Suprapubic skin (tissue), 4 donors: ENCODE data around the gene CKAP4. TPM values are rescaled to one million over a fixed set of nuclear protein-coding genes. Genes with fewer than 3 reads are reported as not detected.

Source experiments
- DNase-seq, 2 donors: peaks; one replicate each; pipeline ENCODE4 v3.0.0-alpha.2; 2019; ENCODE audit warnings: low spot score in 2 of 2
- H3K27ac ChIP-seq: fragments of 200-600 bp; sonication (generic); one replicate; pipeline ENCODE4 v1.5.1; 2019
- H3K27me3 ChIP-seq: fragments of 200-600 bp; sonication (generic); one replicate; pipeline ENCODE4 v1.5.1; 2019
- H3K36me3 ChIP-seq: fragments of 200-600 bp; sonication (generic); one replicate; pipeline ENCODE4 v1.5.1; 2019
- H3K4me1 ChIP-seq: fragments of 200-600 bp; sonication (generic); one replicate; pipeline ENCODE4 v1.5.1; 2019
- H3K4me3 ChIP-seq: fragments of 200-600 bp; sonication (generic); one replicate; pipeline ENCODE4 v1.5.1; 2019; ENCODE audit warnings: mild to moderate bottlenecking
- H3K9me3 ChIP-seq: fragments of 200-600 bp; sonication (generic); one replicate; pipeline ENCODE4 v1.5.1; 2019
- EP300 ChIP-seq: sonication (generic); formaldehyde crosslinking; IDR thresholded peaks from one replicate; pipeline ENCODE4 v1.6.1; 2017; ENCODE audit warnings: antibody characterized with exemption
- POLR2A ChIP-seq, 2 donors: fragments of 450-650 bp; IDR thresholded peaks; one replicate each; pipeline ENCODE4 v1.6.1; 2017; ENCODE audit warnings: antibody characterized with exemption in 2 of 2, mild to moderate bottlenecking in 2 of 2, moderate library complexity in 2 of 2
- POLR2AphosphoS5 ChIP-seq, 3 donors: sonication (generic); formaldehyde crosslinking; IDR thresholded peaks; one replicate each; pipeline ENCODE4 v1.6.1; 2017; ENCODE audit warnings: antibody characterized with exemption in 3 of 3
- WGBS: methylation state at CpG from one replicate; pipeline ENCODE4 v1.1.5; 2018; 5-methylcytosine and 5-hydroxymethylcytosine counted together
- total RNA-seq, 4 donors: library from RNA; depleted of rRNA; stranded (reverse); fragments of >200 nt; gene quantifications; one replicate each; pipeline ENCODE4 v1.1.0, GENCODE V29; 2016
- TF ChIP-seq, protein P1 (sequence below), 2 donors: fragments of 200-600 bp in 1 of 2; fragments of 450-650 bp in 1 of 2; sonication (generic) in 1 of 2; IDR thresholded peaks; one replicate each; pipeline ENCODE4 v1.5.1; 2016 to 2019; ENCODE audit warnings: antibody characterized with exemption in 2 of 2, mild to moderate bottlenecking in 1 of 2, moderate library complexity in 1 of 2

CKAP4 gene
- total RNA-seq, 4 donors from 2014 or later = 38.5 to 75.3 (median 58.7) TPM

DNA sequence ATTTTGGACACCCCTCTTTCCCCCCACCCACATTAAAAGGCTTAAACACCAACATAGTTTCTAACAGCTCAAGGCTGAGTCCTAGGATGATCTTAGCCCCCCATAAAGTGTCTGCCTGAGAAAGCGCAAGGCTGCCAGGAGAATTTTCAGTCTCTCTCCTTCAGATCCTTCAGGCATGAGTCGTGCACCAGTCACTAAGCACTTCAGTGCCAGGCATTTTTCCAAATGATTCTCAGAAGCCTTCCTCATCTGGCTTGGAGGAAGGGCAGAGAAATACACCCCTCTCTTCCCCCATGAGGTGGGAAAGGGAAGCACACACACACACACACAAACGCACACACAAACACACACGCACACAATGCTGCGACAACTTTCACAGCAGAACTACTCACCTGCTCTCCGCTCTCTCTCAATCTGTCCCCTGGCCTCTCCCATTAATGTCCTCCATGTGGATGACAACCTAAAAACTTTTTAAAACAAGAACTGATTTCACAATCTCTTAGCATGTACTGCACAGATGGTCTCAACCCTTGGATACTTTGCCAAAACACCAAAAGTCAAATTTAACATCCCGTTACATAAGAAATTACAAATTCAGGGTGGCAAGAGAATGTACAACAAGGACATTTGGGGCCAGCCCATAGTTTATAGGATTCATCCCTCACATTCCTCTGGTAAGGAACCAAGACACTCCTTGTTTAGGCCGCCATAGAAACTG is 49.8 kb downstream of the CKAP4 start:
- TF ChIP-seq EP300 = no peak
- no peak for TF ChIP-seq POLR2AphosphoS5 (IDR thresholded peaks at IDR 0.05)
- no peak for TF ChIP-seq POLR2A (IDR thresholded peaks at IDR 0.05)
- TF ChIP-seq, protein P1, sequence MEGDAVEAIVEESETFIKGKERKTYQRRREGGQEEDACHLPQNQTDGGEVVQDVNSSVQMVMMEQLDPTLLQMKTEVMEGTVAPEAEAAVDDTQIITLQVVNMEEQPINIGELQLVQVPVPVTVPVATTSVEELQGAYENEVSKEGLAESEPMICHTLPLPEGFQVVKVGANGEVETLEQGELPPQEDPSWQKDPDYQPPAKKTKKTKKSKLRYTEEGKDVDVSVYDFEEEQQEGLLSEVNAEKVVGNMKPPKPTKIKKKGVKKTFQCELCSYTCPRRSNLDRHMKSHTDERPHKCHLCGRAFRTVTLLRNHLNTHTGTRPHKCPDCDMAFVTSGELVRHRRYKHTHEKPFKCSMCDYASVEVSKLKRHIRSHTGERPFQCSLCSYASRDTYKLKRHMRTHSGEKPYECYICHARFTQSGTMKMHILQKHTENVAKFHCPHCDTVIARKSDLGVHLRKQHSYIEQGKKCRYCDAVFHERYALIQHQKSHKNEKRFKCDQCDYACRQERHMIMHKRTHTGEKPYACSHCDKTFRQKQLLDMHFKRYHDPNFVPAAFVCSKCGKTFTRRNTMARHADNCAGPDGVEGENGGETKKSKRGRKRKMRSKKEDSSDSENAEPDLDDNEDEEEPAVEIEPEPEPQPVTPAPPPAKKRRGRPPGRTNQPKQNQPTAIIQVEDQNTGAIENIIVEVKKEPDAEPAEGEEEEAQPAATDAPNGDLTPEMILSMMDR (IDR thresholded peaks at IDR 0.05) = no peak
- H3K27ac ChIP-seq = peak overlapping the region; percentile 31
- H3K4me3 ChIP-seq = no peak overlapping the region
- WGBS = 66% methylated on average over 8 of the region's 8 CpGs
- no peaks in the 10 kb centered on the region for H3K36me3 ChIP-seq
- H3K4me1 ChIP-seq = peaks cover 15% of the 10 kb centered on the region
- H3K9me3 ChIP-seq = no peaks in the 10 kb centered on the region
- H3K27me3 ChIP-seq = no peaks in the 10 kb centered on the region
- no peak for DNase-seq

DNA sequence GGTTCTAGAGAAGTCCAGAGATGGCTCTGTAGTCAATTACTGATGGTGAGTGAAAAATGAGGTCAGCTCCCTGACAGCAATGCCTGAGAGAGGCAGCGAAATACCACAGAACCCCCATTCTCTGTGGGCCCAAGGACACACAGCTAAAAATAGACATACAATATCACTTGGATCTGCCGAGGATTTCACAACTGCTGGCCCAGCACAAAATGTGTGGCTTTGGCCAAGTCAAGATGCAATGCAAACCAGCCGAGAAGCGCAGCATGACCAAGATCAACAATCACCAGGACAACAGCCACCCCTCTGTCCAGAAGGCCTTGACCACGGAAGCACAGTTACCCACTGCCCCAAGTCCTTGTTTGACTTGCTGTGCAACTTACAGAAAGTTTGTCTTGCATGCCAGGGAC is 52.2 kb downstream of the CKAP4 start:
- H3K4me1 ChIP-seq = peaks cover 15% of the 10 kb centered on the region
- H3K36me3 ChIP-seq = no peaks in the 10 kb centered on the region
- H3K27me3 ChIP-seq = no peaks in the 10 kb centered on the region
- TF ChIP-seq, protein P1 (IDR thresholded peaks at IDR 0.05) = no peak
- peak in 2 of 3 donors; percentile 71 to 84 for TF ChIP-seq POLR2AphosphoS5 (IDR thresholded peaks at IDR 0.05)
- WGBS = 47% methylated on average over 5 of the region's 5 CpGs
- no peaks in the 10 kb centered on the region for H3K9me3 ChIP-seq
- H3K4me3 ChIP-seq = no peak overlapping the region
- peak overlapping the region; percentile 59 for H3K27ac ChIP-seq
- peak; percentile 88 to 90 for DNase-seq

DNA sequence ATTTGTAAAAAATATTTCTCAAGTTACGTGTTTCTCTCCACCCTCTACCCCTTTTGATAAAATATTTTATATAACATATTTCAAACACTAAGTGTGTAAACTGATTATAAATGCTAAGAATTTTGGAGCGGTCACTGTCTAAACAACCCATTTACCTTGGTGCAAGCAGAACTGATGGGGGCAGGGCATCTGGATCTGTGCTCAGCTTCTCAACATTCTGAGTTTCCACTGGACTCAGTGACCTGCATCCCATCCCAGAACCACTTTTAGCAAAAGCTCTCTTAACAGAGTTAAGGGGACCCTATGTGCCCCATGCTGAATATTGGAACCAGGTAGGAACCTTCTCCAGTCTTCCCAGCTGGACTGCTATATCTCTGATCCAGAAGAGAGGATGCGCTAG is 53.5 kb downstream of the CKAP4 start:
- Histone ChIP-seq H3K4me1 (peaks cover 15% of the 10 kb centered on the region), H3K27ac (no peak overlapping the region), H3K4me3 (no peak overlapping the region), H3K36me3 (no peaks in the 10 kb centered on the region), H3K9me3 (no peaks in the 10 kb centered on the region), H3K27me3 (no peaks in the 10 kb centered on the region)
- TF ChIP-seq POLR2AphosphoS5 (IDR thresholded peaks at IDR 0.05) (no peak), EP300 (no peak), POLR2A (IDR thresholded peaks at IDR 0.05) (no peak)
- TF ChIP-seq, protein P1 (IDR thresholded peaks at IDR 0.05) = no peak
- no peak for DNase-seq
- 99% methylated on average over 3 of the region's 3 CpGs for WGBS

DNA sequence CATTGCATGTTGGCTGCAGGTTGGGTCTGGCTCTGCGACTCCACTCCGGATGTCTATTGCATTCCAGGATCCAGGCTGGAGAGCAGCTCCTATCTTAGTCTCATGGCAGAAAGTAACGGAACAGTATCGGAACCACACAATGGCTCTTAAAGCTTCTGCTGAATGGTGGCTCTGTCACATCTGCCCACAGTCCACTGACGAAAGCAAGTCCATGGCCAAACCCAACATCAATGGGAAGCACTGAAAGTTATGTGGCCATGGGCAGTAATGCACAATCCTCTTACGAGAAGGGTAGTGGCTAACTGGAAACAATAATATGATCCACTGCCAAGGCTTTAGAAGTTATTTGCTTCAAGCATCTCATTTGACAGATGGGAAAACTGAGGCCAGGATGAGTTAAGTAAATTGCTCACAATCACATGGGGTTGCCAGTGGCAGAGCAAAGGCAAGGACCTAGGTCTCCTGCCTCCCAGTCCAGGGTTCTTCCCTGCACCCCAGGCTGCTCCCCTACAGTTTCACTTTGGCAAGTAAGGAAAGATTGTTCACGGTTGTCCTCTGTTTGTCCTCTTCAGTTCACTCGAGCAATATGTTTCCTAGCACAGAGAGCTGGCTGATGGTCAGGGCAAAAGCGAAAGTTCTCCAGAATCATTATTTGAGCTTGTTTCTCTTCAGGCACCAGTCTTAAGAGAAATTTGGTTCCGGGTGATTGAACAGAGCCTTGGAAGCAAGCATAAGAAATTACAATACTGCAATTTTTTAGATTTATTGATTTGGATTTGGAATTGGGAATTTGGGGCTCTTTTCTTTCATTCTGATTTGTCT is 54.2 kb downstream of the CKAP4 start:
- Histone ChIP-seq H3K27ac (no peak overlapping the region), H3K4me1 (peaks cover 15% of the 10 kb centered on the region), H3K9me3 (no peaks in the 10 kb centered on the region), H3K4me3 (no peak overlapping the region), H3K27me3 (peaks cover under 1% of the 10 kb centered on the region), H3K36me3 (no peaks in the 10 kb centered on the region)
- TF ChIP-seq, protein P1 (IDR thresholded peaks at IDR 0.05) = no peak
- no peak for TF ChIP-seq POLR2A (IDR thresholded peaks at IDR 0.05)
- no peak for TF ChIP-seq POLR2AphosphoS5 (IDR thresholded peaks at IDR 0.05)
- no peak for TF ChIP-seq EP300
- WGBS = 52% methylated on average over 10 of the region's 10 CpGs
- no peak for DNase-seq
